Natural killer cell (primary cell): ENCODE data around the gene CGNL1. TPM values are rescaled to one million over a fixed set of nuclear protein-coding genes. Genes with fewer than 3 reads are reported as not detected.

ENCODE experiments used
- ATAC-seq, 3 donors: fragments of 150-1000 bp in 2 of 3; fragments of 200-7000 bp in 1 of 3; cut with Tn5 transposase; 1 replicate in 1 of 3; 2 replicates in 2 of 3; pipeline ENCODE4 v1.10.0; 2021; ENCODE audit warnings: mild to moderate bottlenecking in 2 of 3, moderate library complexity in 2 of 3
- DNase-seq, 2 donors: peaks; one replicate each; pipeline versions ENCODE4 v3.0.0 to v3.0.0-alpha.2; 2013 to 2021; ENCODE audit warnings: mixed read lengths in 1 of 2
- H3K27ac ChIP-seq: one replicate; pipeline ENCODE4 v1.5.1; 2013; ENCODE audit warnings: mild to moderate bottlenecking, low read length
- H3K27me3 ChIP-seq: one replicate; pipeline ENCODE4 v1.6.1; 2013; ENCODE audit warnings: low read length; ENCODE audit not compliant: control insufficient read depth, insufficient read depth
- H3K36me3 ChIP-seq: one replicate; pipeline ENCODE4 v1.6.1; 2013; ENCODE audit warnings: low read length; ENCODE audit not compliant: control insufficient read depth, insufficient read depth
- H3K4me1 ChIP-seq: one replicate; pipeline ENCODE4 v1.6.1; 2013; ENCODE audit warnings: low read length; ENCODE audit not compliant: control insufficient read depth, insufficient read depth
- H3K4me3 ChIP-seq: one replicate; pipeline ENCODE4 v1.5.1; 2013; ENCODE audit warnings: low read length
- H3K9me3 ChIP-seq: one replicate; pipeline ENCODE4 v1.6.1; 2013; ENCODE audit warnings: low read length; ENCODE audit not compliant: control insufficient read depth, insufficient read depth
- H3K27ac Mint-ChIP-seq, 2 donors: one replicate each; pipeline ENCODE4 v1.8.0; 2022; ENCODE audit warnings: mild to moderate bottlenecking in 2 of 2, mixed read lengths in 2 of 2, moderate library complexity in 1 of 2
- H3K27me3 Mint-ChIP-seq, 2 donors: one replicate each; pipeline ENCODE4 v1.8.0; 2022; ENCODE audit warnings: low read depth in 2 of 2, mixed read lengths in 2 of 2
- H3K36me3 Mint-ChIP-seq: one replicate; pipeline ENCODE4 v1.8.0; 2022; ENCODE audit warnings: mixed read lengths
- H3K4me1 Mint-ChIP-seq, 2 donors: one replicate each; pipeline ENCODE4 v1.8.0; 2022; ENCODE audit warnings: mixed read lengths in 2 of 2
- H3K4me3 Mint-ChIP-seq: one replicate; pipeline ENCODE4 v1.8.0; 2022; ENCODE audit warnings: mild to moderate bottlenecking, moderate library complexity, mixed read lengths
- H3K9me3 Mint-ChIP-seq, 2 donors: one replicate each; pipeline ENCODE4 v1.8.0; 2022; ENCODE audit warnings: mixed read lengths in 2 of 2
- CTCF ChIP-seq: fragments of 200-600 bp; IDR thresholded peaks from one replicate; pipeline ENCODE4 v1.8.0; 2022; ENCODE audit warnings: antibody characterized with exemption
- WGBS: methylation state at CpG from one replicate; pipeline ENCODE4 v1.1.7; 2013; ENCODE audit warnings: missing lambda C conversion rate; ENCODE audit not compliant: insufficient coverage; 5-methylcytosine and 5-hydroxymethylcytosine counted together
- intact Hi-C: fragments of 100-400 bp; cut with micrococcal nuclease; formaldehyde crosslinking; loops from one replicate; pipeline ENCODE4 v1.14.2; 2022
- total RNA-seq, 4 donors: library from RNA; stranded (reverse); fragments of 120-200 nt in 1 of 4; gene quantifications; one replicate each; pipeline versions ENCODE4 v1.2.3 to v1.2.4, GENCODE V29; 2013 to 2022

CGNL1 gene
- total RNA-seq, 3 donors from 2014 or later (not counting 1 experiment from before 2014, with no cell fraction given): not detected

GRCh38 chr15:57509965-57510364 lies 133.7 kb downstream of the CGNL1 start:
- no peaks in the 10 kb centered on the region for H3K9me3 ChIP-seq
- H3K36me3 ChIP-seq: no peaks in the 10 kb centered on the region
- no peak overlapping the region for H3K4me3 ChIP-seq
- H3K4me1 Mint-ChIP-seq: no peaks in the 10 kb centered on the region
- no peaks in the 10 kb centered on the region for H3K4me1 ChIP-seq
- no peak for TF ChIP-seq CTCF
- H3K36me3 Mint-ChIP-seq: no peaks in the 10 kb centered on the region
- H3K27me3 ChIP-seq: no peaks in the 10 kb centered on the region
- H3K27me3 Mint-ChIP-seq: no peaks in the 10 kb centered on the region
- no peak for DNase-seq
- H3K9me3 Mint-ChIP-seq: no peaks in the 10 kb centered on the region
- intact Hi-C loops: no loop called here
- no peak overlapping the region for H3K27ac Mint-ChIP-seq
- no peak for ATAC-seq
- no peak overlapping the region for H3K27ac ChIP-seq
- no peak overlapping the region for H3K4me3 Mint-ChIP-seq
- WGBS: 41% methylated on average over 4 of the region's 4 CpGs

GRCh38 chr15:57510647-57511046 lies 134.3 kb downstream of the CGNL1 start:
- no peak overlapping the region for H3K27ac Mint-ChIP-seq
- H3K9me3 Mint-ChIP-seq: no peaks in the 10 kb centered on the region
- ATAC-seq: no peak
- no peaks in the 10 kb centered on the region for H3K27me3 Mint-ChIP-seq
- Histone ChIP-seq H3K4me3 (no peak overlapping the region), H3K27me3 (no peaks in the 10 kb centered on the region), H3K36me3 (no peaks in the 10 kb centered on the region), H3K9me3 (no peaks in the 10 kb centered on the region), H3K4me1 (no peaks in the 10 kb centered on the region), H3K27ac (no peak overlapping the region)
- H3K36me3 Mint-ChIP-seq: no peaks in the 10 kb centered on the region
- WGBS: 89% methylated on average over 8 of the region's 9 CpGs
- TF ChIP-seq CTCF: no peak
- no peaks in the 10 kb centered on the region for H3K4me1 Mint-ChIP-seq
- no peak overlapping the region for H3K4me3 Mint-ChIP-seq
- intact Hi-C loops: no loop called here
- no peak for DNase-seq

GRCh38 chr15:57516327-57517029 lies 140.2 kb downstream of the CGNL1 start:
- Histone ChIP-seq H3K27me3 (no peaks in the 10 kb centered on the region), H3K36me3 (no peaks in the 10 kb centered on the region), H3K4me3 (no peak overlapping the region), H3K27ac (no peak overlapping the region), H3K9me3 (no peaks in the 10 kb centered on the region), H3K4me1 (no peaks in the 10 kb centered on the region)
- no peaks in the 10 kb centered on the region for H3K36me3 Mint-ChIP-seq
- no peaks in the 10 kb centered on the region for H3K27me3 Mint-ChIP-seq
- no peaks in the 10 kb centered on the region for H3K4me1 Mint-ChIP-seq
- WGBS: 84% methylated on average over 22 of the region's 22 CpGs
- ATAC-seq (no peak), DNase-seq (no peak)
- intact Hi-C loops: no loop called here
- no peak overlapping the region for H3K4me3 Mint-ChIP-seq
- H3K9me3 Mint-ChIP-seq: no peaks in the 10 kb centered on the region
- no peak overlapping the region for H3K27ac Mint-ChIP-seq
- no peak for TF ChIP-seq CTCF
